ENCODE results near the gene ROCK2.

DNA sequence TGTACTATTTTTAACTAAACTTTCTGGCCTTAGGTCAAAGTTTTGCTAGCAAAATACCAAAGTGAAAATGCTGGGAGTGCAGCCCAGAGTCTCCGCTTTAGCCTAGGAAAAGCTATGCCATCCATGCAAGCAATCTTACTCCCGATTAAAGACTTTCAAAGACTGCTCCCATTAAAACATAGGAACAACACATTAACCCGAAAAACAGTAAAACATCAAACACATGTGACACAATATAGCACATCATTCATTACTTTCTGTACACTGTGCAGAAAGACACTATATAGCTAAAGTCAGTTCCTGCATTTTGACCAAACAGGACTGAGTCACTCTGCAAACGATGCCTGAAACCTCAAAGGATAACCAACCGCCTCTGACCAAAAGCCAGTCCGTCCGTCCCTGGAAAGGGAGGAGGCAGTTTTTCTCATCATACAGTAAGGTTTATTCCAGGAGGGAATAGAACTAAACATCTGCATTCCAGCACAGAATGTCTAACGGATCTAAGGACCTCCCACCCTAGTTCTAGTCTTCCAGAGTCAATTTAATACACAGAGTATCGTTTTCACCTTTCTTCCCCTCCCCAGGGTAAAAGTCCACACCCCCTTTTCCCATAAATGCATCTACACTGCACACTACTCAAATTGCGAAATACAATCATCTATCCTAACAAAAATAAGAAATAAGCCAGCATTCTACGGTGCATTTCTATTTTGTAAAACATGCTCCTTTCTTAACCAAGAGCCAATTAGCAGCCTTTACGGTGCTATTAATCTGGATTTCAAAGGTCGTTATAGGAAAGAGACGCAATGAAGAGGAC, 1.7 kb downstream of the ROCK2 start:
- TF ChIP-seq POLR2AphosphoS5 (IDR thresholded peaks at IDR 0.05; ENCODE audit: control insufficient read depth, insufficient read depth, low read depth, low read length) (no peak), FOXP1 (CRISPR knock-in tag; IDR thresholded peaks at IDR 0.05) (no peak), BRCA1 (IDR thresholded peaks at IDR 0.05) (no peak), BRCA1 (CRISPR knock-in tag; IDR thresholded peaks at IDR 0.05) (no peak), JUND (IDR thresholded peaks at IDR 0.05; ENCODE audit: borderline replicate concordance, low read depth, low read length) (peak; percentile 65; the same call in 1 of the 2 replicates), JUND (tag; IDR thresholded peaks at IDR 0.05; ENCODE audit: borderline replicate concordance, low read depth, low read length) (peak; percentile 45; the same call in 2 of the 3 replicates), ETV6 (IDR thresholded peaks at IDR 0.05; ENCODE audit: borderline replicate concordance in 1 of 2, low read depth in 2 of 2, low read length in 1 of 2) (no peak), ETV6 (CRISPR knock-in tag; IDR thresholded peaks at IDR 0.05; ENCODE audit: borderline replicate concordance) (no peak), CEBPB (tag; IDR thresholded peaks at IDR 0.05) (peak; percentile 92), HDAC1 (IDR thresholded peaks at IDR 0.05) (no peak), SAFB (IDR thresholded peaks at IDR 0.05; ENCODE audit: borderline replicate concordance, low read depth, low read length) (no peak), CBX8 (IDR thresholded peaks at IDR 0.05; ENCODE audit: borderline replicate concordance, extremely low read depth, low read depth, low read length, poor library complexity, severe bottlenecking) (no peak), GABPA (tag; conservative IDR thresholded peaks at IDR 0.05; ENCODE audit: low read depth) (no peak), ZKSCAN1 (IDR thresholded peaks at IDR 0.05; ENCODE audit: low read depth, low read length) (no peak), NR3C1 (CRISPR knock-in tag; IDR thresholded peaks at IDR 0.05) (no peak), EHMT2 (IDR thresholded peaks at IDR 0.05) (no peak)
- TF ChIP-seq, protein P1, sequence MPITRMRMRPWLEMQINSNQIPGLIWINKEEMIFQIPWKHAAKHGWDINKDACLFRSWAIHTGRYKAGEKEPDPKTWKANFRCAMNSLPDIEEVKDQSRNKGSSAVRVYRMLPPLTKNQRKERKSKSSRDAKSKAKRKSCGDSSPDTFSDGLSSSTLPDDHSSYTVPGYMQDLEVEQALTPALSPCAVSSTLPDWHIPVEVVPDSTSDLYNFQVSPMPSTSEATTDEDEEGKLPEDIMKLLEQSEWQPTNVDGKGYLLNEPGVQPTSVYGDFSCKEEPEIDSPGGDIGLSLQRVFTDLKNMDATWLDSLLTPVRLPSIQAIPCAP (CRISPR knock-in tag; IDR thresholded peaks at IDR 0.05; ENCODE audit: borderline replicate concordance), result no peak
